ENCODE data around the gene ADGRD1.

ADGRD1 gene

GRCh38 chr12:131040491-131040890 is 86.8 kb downstream of the ADGRD1 start:
- no peak for DNase-seq (ENCODE audit: low read depth in 3 of 3, low spot score in 1 of 3)

DNA sequence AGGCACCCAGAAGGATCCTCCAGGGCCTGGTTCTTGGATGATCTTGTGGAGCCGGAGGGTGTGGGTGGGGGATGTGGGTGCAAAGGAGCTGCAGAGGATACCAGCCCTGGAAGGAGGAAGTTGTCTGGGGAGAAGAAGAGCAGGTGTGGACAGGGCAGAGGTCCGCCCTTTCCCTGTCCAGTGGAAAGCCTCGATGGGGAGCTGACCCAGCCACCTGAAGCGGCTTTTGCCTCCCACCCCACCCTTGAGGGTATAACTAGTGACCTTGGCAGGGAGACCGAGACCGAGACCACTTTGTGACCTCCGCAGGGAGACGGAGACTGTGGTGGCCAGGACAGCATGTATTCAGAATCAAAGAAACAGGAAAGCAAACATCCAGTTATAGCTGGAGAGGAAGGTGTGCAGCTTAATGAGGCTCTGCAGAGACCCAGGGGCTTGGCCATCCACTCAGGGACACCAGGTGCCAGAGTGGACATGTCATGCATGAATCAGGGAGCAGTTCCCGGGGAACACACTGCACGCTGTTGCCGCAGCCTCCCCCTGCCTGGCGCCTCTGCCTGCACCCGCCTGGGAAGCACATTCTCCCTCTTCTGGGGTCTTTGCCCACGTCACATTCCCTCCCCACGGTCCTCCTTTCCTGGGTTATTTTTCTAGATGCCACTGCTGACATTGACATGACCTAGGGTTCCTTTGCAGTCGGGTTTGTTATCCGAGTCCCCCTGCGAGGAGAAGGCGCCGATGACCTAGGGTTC is 87.7 kb downstream of the ADGRD1 start:
- DNase-seq (ENCODE audit: low read depth in 3 of 3, low spot score in 1 of 3): no peak

DNA sequence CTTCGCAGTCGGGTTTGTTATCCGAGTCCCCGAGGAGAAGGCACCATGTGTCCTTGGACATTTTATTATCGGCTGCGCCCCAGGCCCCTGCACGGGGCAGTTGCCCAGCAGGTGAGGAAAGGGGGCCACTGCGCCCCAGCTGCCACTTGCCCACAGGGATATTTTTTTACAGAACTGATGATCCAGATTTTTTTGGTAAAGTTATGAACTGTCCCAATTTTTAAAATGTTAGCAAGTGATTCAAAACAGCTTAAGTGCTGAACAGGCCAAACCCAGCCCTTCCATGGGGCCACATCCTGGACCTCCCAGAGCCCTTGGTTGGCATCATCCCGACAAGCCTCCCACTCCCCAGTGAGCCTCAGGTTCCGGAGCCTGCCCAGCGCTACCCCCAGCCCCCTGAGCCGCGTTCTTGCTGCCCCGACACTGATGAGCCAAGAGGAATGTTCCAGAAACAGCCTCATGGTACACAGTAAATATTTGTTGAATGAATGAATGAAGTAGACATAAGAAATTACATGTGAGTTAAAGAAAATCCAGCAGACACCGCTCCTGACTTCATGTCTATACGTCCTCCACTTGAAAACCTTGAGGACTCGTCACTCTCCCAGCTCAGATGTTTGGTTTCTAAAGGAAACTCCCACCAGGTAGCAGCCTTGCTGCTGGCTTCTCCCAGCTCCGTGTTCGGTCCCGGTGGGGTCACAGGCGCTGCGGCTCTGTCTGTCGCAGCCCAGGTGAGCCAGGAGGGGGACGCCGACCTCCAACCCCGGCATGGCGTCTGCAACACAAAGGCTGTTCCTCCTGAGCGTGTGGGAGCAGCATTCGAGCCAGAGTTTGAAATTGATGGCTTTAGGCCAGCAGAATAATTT is 88.5 kb downstream of the ADGRD1 start:
- DNase-seq (ENCODE audit: low read depth in 3 of 3, low spot score in 1 of 3): no peak

- DNase-seq (ENCODE audit: low read depth in 3 of 3, low spot score in 1 of 3): no peak
These were observed 89.1 kb downstream of the ADGRD1 start for GRCh38 chr12:131042834-131043245.

GRCh38 chr12:131043401-131043871 is 89.7 kb downstream of the ADGRD1 start:
- no peak for DNase-seq (ENCODE audit: low read depth in 3 of 3, low spot score in 1 of 3)

DNA sequence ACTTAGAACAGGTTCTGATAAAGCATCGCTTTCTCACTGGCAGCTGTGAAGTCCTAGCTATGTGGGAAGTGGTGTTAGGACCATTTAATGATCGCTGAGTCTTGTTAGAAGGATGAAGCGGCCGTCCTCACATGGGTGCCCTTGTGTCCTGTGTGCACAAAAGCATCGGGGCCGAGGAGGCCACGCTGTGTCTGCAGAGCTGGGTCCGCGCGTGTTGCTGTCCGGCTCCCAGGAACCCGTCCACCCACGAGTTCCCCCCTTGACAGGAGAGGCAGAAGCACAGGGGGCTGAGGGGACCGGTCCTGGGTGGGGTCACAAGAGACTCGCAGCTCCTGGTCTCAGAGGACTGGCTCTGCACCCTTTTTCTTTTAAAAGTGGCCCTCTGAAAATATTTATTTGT is 90.4 kb downstream of the ADGRD1 start:
- DNase-seq (ENCODE audit: low read depth in 3 of 3, low spot score in 1 of 3): no peak

- DNase-seq (ENCODE audit: low read depth in 3 of 3, low spot score in 1 of 3): no peak
These were observed 91.2 kb downstream of the ADGRD1 start for GRCh38 chr12:131044760-131045381.

DNA sequence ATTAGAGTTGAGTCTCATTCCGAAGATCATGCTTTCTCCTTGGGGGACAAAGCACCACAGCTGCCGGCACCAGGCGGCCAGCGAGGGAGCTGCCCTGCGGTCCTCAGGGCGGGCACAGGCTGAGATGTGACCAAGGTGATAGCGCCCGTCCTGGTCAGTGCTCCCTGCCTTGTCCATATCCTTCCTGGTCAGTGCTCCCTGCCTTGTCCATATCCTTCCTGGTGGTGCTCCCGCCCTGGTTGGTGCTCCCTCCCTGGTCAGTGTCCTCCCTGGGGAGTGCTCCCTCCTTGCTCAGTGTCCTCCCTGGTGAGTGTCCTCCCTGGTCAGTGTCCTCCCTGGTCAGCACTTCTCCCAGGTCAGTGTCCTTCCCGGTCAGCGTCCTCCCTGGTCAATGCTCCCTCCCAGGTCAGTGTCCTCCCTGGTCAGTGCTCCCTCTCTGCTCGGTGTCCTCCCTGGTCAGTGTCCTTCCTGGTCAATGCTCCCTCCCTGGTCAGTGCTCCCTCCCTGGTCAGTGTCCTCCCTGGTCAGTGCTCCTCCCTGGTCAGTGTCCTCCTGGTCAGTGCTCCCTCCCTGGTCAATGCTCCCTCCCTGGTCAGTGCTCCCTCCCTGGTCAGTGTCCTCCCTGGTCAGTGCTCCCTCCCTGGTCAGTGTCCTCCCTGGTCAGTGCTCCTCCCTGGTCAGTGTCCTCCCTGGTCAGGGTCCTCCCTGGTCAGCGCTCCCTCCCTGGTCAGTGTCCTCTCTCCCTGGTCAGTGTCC is 92.2 kb downstream of the ADGRD1 start:
- DNase-seq (ENCODE audit: low read depth in 3 of 3, low spot score in 1 of 3): no peak

DNA sequence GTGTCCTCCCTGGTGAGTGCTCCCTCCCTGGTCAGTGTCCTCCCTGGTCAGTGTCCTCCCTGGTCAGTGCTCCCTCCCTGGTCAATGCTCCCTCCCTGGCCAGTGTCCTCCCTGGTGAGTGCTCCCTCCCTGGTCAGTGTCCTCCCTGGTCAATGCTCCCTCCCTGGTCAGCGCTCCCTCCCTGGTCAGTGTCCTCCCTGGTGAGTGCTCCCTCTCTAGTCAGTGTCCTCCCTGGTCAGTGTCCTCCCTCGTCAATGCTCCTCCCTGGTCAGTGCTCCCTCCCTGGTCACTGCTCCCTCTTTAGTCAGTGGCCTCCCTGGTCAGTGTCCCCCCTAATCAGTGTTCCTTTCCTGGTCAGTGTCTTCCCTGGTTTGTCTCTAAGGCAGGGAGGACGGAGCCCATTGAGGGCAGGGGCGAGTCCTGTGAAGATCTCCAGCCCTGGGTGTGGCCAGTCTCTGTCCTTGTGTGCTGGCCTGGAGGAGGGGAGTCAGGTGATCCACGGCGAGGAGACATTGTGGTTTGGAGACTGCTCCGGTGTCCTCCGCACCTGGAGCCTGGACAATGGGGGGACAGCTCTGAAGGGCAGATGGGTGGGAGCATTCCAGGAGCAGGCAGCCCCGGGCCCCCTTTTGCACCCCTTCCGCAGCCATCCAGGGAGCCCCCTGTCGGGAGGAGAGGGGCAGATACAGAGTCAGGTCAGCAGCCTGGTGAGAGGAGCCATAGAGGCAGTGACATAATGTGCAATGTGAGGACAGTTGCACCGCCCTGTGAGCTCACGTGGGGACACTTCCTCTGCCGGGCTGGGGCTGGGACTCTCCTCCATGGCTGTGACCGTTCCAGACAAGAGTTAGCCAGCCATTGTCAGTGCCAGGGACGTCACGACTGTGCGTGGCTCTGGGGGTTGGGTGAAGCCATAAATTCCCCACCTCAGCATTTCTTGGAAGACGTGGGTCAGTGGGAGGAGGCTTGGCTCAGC is 93.4 kb downstream of the ADGRD1 start:
- no peak for DNase-seq (ENCODE audit: low read depth in 3 of 3, low spot score in 1 of 3)

DNA sequence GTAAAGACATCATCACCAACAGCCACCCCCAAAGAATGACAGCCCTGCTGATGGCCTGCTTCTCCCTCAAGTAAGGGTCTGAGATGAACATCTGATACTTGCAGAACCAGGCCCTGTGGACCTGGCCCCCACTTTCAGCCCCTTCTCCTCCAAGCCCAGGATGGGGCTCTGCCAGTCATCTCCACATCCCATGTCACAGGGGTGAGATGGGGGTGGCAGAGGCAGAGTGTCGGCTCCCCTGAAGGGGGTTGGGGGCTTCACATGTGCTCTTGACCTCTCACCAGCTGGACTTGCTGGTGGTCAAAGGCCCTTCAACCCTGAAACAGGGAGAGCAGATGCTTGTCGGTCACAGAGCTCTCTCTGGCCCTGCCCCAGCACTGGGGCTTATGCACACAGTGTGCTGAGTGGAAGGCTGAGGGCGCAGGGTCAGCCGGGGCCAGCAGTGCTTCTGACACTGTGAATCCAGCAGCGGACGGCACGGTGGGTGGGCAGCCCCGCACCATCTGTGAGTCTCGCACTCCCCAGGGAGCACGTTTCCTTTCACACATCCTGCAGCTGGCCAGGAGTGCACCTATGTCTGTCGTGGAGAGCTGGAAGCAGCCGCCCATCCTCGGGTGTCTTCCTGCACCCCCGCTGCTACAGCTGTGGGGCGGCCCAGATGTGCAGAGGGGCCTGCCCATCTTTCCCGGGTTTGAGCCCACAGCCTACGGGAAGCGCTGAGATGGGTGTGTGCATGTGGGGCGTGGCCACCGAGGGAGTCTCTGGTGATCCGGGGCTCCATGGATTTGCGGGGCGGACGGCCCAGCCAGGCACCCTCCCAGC is 94.3 kb downstream of the ADGRD1 start:
- DNase-seq (ENCODE audit: low read depth in 3 of 3, low spot score in 1 of 3): no peak

DNA sequence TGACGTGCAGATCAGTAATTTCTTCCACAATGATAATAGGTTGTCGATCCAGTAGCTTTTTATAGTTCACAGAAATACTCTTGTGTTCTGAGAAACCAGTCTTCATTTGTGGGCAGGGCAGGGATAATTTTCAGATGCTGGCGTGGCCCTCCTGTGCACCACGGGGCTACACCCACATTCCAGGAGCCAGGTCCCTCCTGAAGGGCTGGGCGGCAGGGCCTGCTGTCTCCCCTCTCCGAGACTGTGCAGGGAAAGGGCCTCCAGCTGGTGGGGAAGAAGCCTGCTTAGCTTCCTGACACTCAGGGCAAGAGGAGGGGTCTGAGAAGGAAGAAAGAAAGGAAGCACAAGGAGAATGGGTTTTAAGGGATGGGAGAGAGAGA is 94.9 kb downstream of the ADGRD1 start:
- no peak for DNase-seq (ENCODE audit: low read depth in 3 of 3, low spot score in 1 of 3)

GRCh38 chr12:131049002-131049401 is 95.3 kb downstream of the ADGRD1 start:
- no peak for DNase-seq (ENCODE audit: low read depth in 3 of 3, low spot score in 1 of 3)

DNA sequence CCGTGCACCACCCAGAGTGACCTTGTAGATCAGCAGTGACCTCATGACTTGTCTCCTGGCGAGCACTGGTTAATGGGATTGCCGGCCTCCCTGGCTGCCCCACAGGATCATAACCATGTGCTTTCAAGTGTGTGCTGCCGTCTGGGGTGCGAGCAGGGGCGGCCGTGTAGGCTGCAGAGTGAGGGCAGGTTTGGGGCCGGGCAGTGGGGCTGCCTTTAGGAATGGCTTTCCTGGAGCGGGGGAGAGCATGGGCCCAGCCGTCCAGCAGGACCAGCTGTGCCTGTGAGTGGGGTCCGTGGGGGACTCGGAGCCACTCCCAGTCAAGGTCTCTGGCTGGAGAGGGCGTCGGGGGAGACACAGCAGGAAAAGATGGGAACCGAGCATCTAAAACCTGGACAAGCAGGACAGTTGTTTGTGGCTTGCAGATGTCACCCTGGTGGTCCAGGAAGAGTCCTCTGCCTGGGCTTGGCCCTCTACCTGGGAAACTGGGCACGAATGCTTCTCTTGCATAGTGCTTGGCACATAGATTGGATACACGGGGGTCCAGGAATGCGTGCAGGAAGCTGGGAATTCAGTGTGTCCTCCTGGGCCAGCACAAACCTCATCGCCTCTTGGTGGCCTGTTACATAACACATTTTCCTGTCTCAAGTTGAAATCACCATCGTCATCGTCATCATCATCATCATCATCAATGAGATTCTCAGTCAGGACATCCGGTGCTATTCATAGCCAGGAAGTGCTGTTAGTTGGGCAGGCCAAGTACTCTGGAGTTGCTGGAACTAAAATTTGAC is 96.0 kb downstream of the ADGRD1 start:
- no peak for DNase-seq (ENCODE audit: low read depth in 3 of 3, low spot score in 1 of 3)

DNA sequence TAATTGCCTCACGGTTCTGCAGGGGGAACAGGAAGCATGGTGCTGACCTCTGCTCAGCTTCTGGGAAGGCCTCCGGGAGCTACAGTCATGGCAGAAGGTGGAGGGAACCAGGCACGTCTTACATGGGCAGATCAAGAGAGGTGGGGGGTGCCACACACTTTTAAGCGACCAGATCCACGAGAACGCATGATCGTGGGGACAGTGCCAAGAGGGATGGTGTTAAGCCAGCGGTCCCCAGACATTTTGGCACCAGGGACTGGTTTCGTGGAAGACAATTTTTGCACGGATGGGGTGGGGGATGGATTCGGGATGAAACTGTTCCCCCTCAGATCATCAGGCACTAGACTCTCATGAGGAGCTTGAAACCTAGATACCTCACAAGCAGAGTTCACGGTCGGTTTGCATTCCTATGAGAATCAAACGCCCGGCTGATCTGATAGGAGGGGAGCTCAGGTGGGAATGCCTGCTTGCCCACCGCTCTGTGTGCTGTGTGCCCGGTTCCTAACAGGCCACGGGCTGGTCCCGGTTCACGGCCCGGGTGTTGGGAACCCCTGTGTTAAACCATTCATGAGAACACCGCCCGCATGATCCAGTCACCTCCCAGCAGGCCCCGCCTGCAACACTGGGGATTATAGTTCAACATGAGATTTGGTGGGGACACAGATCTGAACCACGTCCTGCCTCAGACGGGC is 96.9 kb downstream of the ADGRD1 start:
- no peak for DNase-seq (ENCODE audit: low read depth in 3 of 3, low spot score in 1 of 3)

GRCh38 chr12:131051155-131051473 is 97.4 kb downstream of the ADGRD1 start:
- no peak for DNase-seq (ENCODE audit: low read depth in 3 of 3, low spot score in 1 of 3)

- DNase-seq (ENCODE audit: low read depth in 3 of 3, low spot score in 1 of 3): no peak
These were observed 98.5 kb downstream of the ADGRD1 start for GRCh38 chr12:131052063-131052781.

DNA sequence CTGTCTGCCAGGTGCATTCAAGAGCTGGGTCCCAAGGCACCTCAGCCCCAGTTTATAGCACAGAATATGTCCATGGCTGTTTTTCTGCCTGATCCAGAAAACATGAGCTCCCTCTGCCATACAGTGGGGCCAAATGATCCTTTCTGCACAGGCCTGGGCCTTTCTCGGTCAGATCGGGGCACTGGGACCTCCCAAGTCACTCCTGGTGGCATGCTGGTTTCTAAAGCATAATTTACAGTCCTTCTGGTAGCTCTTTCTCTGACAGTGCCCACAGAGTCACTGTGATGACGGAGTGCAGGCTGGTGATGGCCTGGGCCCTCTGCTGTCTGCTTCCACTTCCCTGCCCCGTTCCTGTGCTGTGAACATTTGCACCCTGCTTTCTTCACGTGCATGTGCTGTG is 99.2 kb downstream of the ADGRD1 start:
- DNase-seq (ENCODE audit: low read depth in 3 of 3, low spot score in 1 of 3): no peak

All from stimulated activated CD4-positive, alpha-beta T cell treated with anti-CD3 and anti-CD28 coated beads, TNF-alpha, amount 100 ng/mL, for 1 hour (primary cell).